Right ventricle myocardium inferior (tissue), 1 donor: Measurements from ENCODE around the gene RACGAP1. TPM values are rescaled to one million over a fixed set of nuclear protein-coding genes. Genes with fewer than 3 reads are reported as not detected.

ENCODE experiments used
- ATAC-seq: fragments of 200-7000 bp; cut with Tn5 transposase; one replicate; pipeline ENCODE4 v1.9.1; 2020; ENCODE audit warnings: mild to moderate bottlenecking, moderate library complexity
- DNase-seq: peaks from one replicate; pipeline ENCODE4 v3.0.0; 2021; ENCODE audit errors: missing footprints
- intact Hi-C: fragments of 100-400 bp; cut with DNase I; formaldehyde crosslinking; loops from one replicate; pipeline ENCODE4 v1.11.0; 2022
- total RNA-seq: library from RNA; stranded (reverse); fragmentation: NEBNext Ultra II Directional; extraction: Animal tissue kit (Norgen Biotek cat#: 25700); gene quantifications from one replicate; pipeline ENCODE4 v1.2.1, GENCODE V29; 2021
- donor health status: DM: no; HTN: yes; CAD: no; lungs with severe emphysema.

Gene RACGAP1
- total RNA-seq, 1 donor from 2014 or later: 7.3 TPM

GRCh38 chr12:50057896-50058670, 32.8 kb upstream of the RACGAP1 start:
- no peak for ATAC-seq
- intact Hi-C loops: loop anchor here (2.0 kb wide), 2 partner anchors 83 to 191 kb away; no protein-coding TSS in a partner anchor
- DNase-seq: no peak

- DNase-seq: peak; percentile 83
- intact Hi-C loops: loop anchor here (1.0 to 2.0 kb wide), 3 partner anchors 82 to 190 kb away; no protein-coding TSS in a partner anchor
- ATAC-seq: peak; percentile 85
Observed at GRCh38 chr12:50057000-50057841, 31.9 kb upstream of the RACGAP1 start, which contains the start of gene ASIC1. Gene ASIC1 (plus strand): TSS chr12:50057596. CDS start chr12:50058767, 1,171 bp downstream.

- ATAC-seq (no peak), DNase-seq (no peak)
- intact Hi-C loops: loop anchor here (1.0 to 2.0 kb wide), 3 partner anchors 82 to 190 kb away; no protein-coding TSS in a partner anchor
Observed at GRCh38 chr12:50056639-50056976, 31.3 kb upstream of the RACGAP1 start.

GRCh38 chr12:50055831-50056638, 30.7 kb upstream of the RACGAP1 start:
- intact Hi-C loops: loop anchor here (1.0 to 2.0 kb wide), 3 partner anchors 81 to 189 kb away; no protein-coding TSS in a partner anchor
- peak; percentile 45 for ATAC-seq
- DNase-seq: no peak

- no peak for DNase-seq
- intact Hi-C loops: no loop called here
- ATAC-seq: no peak
Observed at GRCh38 chr12:50053583-50053982, 28.3 kb upstream of the RACGAP1 start.

- ATAC-seq: no peak
- intact Hi-C loops: no loop called here
- DNase-seq: no peak
Observed at GRCh38 chr12:50052964-50053363, 27.7 kb upstream of the RACGAP1 start.

GRCh38 chr12:50052544-50052943, 27.2 kb upstream of the RACGAP1 start:
- no peak for ATAC-seq
- no peak for DNase-seq
- intact Hi-C loops: no loop called here

- intact Hi-C loops: no loop called here
- DNase-seq (no peak), ATAC-seq (peak; percentile 13)
Observed at GRCh38 chr12:50051101-50051806, 26.0 kb upstream of the RACGAP1 start.

GRCh38 chr12:50050410-50051098, 25.3 kb upstream of the RACGAP1 start:
- DNase-seq: peak; percentile 87
- intact Hi-C loops: no loop called here
- peak; percentile 92 for ATAC-seq

- intact Hi-C loops: no loop called here
- ATAC-seq (no peak), DNase-seq (no peak)
Observed at GRCh38 chr12:50050119-50050385, 24.8 kb upstream of the RACGAP1 start.

- ATAC-seq (no peak), DNase-seq (no peak)
- intact Hi-C loops: no loop called here
Observed at GRCh38 chr12:50049254-50050118, 24.2 kb upstream of the RACGAP1 start.

GRCh38 chr12:50047693-50048250, 22.5 kb upstream of the RACGAP1 start:
- ATAC-seq: no peak
- intact Hi-C loops: no loop called here
- DNase-seq: no peak

- intact Hi-C loops: no loop called here
- ATAC-seq (no peak), DNase-seq (no peak)
Observed at GRCh38 chr12:50043854-50044253, 18.6 kb upstream of the RACGAP1 start.

GRCh38 chr12:50043308-50043707, 18.0 kb upstream of the RACGAP1 start:
- no peak for DNase-seq
- ATAC-seq: no peak
- intact Hi-C loops: no loop called here

- ATAC-seq (no peak), DNase-seq (no peak)
- intact Hi-C loops: no loop called here
Observed at GRCh38 chr12:50042693-50043092, 17.4 kb upstream of the RACGAP1 start.

GRCh38 chr12:50041962-50042361, 16.7 kb upstream of the RACGAP1 start:
- DNase-seq: no peak
- ATAC-seq: no peak
- intact Hi-C loops: no loop called here
